Peyer's patch (tissue), 4 donors: Measurements from ENCODE around the gene ARMC12.

Source experiments
- POLR2A ChIP-seq, 2 donors: fragments of 450-650 bp; IDR thresholded peaks; one replicate each; pipeline ENCODE4 v1.5.1; 2017; ENCODE audit warnings: antibody characterized with exemption in 2 of 2, mild to moderate bottlenecking in 2 of 2, moderate library complexity in 2 of 2
- TF ChIP-seq, protein P1 (sequence below), 6 experiments: fragments of 450-650 bp in 4 of 6; fragments of 200-600 bp in 2 of 6; sonication (generic) in 1 of 6; IDR thresholded peaks; one replicate each; pipeline ENCODE4 v1.5.1; 2017 to 2019; ENCODE audit warnings: antibody characterized with exemption in 6 of 6, mild to moderate bottlenecking in 3 of 6, moderate library complexity in 1 of 6

GRCh38 chr6:35718911-35719381 is 17.9 kb upstream of the ARMC12 start:
- TF ChIP-seq POLR2A (IDR thresholded peaks at IDR 0.05), result no peak
- TF ChIP-seq, protein P1, sequence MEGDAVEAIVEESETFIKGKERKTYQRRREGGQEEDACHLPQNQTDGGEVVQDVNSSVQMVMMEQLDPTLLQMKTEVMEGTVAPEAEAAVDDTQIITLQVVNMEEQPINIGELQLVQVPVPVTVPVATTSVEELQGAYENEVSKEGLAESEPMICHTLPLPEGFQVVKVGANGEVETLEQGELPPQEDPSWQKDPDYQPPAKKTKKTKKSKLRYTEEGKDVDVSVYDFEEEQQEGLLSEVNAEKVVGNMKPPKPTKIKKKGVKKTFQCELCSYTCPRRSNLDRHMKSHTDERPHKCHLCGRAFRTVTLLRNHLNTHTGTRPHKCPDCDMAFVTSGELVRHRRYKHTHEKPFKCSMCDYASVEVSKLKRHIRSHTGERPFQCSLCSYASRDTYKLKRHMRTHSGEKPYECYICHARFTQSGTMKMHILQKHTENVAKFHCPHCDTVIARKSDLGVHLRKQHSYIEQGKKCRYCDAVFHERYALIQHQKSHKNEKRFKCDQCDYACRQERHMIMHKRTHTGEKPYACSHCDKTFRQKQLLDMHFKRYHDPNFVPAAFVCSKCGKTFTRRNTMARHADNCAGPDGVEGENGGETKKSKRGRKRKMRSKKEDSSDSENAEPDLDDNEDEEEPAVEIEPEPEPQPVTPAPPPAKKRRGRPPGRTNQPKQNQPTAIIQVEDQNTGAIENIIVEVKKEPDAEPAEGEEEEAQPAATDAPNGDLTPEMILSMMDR (IDR thresholded peaks at IDR 0.05), result no peak
